GM10266 (cell line): ENCODE measurements around the gene SNAP23.

ENCODE experiments used
- DNase-seq: peaks from one replicate; pipeline ENCODE4 v3.0.0; 2012; ENCODE audit errors: extremely low spot score
- TF ChIP-seq, protein P1 (sequence below): IDR thresholded peaks from 2 replicates; pipeline ENCODE4 v1.5.1; 2012; ENCODE audit warnings: mild to moderate bottlenecking, low read depth; ENCODE audit not compliant: control insufficient read depth, insufficient read depth; ENCODE audit errors: missing control alignments

The SNAP23 gene

DNA sequence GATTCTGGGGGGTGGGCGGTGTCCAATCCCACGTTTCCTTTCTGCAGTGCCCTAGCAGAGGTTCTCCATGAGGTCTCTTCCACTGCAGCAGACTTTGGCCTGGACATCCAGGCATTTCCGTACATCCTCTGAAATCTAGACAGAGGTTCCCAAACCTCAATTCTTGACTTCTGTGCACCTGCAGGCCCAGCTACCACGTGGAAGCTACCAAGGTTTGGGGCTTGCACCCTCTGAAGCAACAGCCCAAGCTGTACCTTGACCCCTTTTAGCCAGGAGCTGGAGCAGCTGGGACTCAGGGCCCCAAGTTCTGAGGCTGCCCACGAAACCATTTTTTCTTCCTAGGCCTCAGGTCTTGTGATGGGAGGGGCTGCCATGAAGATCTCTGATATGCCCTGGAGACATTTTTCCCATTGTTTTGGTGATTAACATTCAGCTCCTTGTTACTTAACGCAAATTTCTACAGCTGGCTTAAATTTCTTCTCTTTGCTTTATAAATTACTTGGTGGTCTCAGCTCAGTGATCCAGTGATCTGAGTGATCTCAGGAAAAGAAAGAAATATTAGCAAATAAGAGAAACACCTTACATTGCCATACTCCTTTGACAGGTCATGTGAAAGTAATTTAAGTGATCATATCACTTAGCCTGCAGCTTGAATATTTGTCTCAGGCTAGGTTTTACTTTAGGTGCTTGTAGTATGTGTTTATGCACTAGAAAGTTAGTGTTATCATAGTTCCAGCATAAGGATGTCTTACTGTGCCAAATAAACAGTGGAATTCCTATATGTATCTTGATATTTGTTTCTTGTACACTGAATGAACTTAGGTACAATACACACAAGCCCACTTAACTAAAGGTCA, 3.0 kb downstream of the SNAP23 start:
- no peak for DNase-seq

DNA sequence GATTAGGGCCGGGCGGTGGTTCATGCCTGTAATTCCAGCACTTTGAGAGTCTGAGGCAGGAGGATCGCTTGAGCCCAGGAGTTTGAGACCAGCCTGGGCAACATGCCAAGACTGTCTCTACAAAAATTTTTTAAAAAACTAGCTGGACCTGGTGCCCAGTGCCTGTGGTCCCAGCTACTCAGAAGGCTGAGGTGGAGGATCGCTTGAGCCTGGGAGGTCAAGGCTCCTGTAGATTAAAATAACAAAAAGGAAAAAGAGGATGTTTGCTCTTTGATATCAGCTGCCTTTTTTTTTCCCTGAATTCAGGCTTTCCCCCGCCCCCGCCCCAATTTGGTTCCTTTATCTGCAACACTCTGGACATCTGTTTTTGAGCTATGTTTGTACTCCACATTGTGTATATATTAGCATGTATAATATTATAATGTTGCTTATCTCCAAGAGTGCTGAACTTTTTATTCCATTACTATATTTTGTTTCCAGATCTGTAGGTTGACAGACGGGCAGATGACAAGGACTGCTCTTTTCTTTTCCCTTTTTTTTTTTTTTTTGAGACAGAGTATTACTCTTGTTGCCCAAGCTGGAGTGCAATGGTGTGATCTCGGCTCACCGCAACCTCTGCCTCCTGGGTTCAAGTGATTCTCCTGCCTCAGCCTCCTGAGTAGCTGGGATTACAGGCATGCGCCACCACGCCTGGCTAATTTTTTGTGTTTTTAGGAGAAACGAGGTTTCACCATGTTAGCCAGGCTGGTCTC, 4.6 kb downstream of the SNAP23 start:
- DNase-seq = no peak
- TF ChIP-seq, protein P1, sequence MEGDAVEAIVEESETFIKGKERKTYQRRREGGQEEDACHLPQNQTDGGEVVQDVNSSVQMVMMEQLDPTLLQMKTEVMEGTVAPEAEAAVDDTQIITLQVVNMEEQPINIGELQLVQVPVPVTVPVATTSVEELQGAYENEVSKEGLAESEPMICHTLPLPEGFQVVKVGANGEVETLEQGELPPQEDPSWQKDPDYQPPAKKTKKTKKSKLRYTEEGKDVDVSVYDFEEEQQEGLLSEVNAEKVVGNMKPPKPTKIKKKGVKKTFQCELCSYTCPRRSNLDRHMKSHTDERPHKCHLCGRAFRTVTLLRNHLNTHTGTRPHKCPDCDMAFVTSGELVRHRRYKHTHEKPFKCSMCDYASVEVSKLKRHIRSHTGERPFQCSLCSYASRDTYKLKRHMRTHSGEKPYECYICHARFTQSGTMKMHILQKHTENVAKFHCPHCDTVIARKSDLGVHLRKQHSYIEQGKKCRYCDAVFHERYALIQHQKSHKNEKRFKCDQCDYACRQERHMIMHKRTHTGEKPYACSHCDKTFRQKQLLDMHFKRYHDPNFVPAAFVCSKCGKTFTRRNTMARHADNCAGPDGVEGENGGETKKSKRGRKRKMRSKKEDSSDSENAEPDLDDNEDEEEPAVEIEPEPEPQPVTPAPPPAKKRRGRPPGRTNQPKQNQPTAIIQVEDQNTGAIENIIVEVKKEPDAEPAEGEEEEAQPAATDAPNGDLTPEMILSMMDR = no peak

More for the DNA sequence above, 3.0 kb downstream of the SNAP23 start:
- TF ChIP-seq, protein P1 = no peak

DNA sequence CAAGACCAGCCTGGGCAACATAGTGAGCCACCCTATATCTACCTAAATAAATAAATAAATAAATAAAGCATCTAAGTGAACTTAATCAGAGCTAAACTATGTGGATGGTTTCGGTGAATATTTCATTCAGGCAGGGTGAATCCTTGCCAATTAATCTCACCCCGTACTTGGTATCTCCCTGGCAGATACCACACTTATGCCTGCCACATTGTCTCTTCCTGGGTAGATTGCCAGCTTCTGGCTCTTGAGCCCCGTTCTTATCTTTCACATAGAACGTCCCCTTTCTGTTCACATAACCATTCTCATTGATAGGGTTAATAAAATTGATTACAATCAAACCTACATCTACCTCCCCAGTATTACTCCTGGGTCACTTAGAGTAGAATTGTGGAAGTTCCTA, 7.0 kb downstream of the SNAP23 start:
- DNase-seq = no peak
- TF ChIP-seq, protein P1 = no peak

DNA sequence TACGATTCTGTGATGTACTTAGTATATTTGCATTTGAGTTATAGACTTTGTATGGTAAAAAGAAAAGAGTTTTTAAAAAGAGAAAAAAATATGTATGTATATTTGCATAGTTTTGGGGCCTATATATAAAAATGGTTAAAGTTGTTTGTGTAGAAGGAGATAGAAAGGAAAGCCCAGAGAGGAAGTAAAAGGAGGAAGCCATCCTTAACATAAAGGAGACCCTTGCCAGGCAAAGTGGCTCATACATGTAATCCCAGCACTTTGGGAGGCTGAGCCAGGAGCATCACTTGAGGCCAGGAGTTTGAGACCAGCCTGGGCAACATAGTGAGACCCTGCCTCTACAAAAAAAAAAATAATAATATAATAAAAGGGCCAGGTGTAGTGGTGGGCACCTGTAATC, 8.4 kb downstream of the SNAP23 start:
- TF ChIP-seq, protein P1 = no peak
- no peak for DNase-seq

DNA sequence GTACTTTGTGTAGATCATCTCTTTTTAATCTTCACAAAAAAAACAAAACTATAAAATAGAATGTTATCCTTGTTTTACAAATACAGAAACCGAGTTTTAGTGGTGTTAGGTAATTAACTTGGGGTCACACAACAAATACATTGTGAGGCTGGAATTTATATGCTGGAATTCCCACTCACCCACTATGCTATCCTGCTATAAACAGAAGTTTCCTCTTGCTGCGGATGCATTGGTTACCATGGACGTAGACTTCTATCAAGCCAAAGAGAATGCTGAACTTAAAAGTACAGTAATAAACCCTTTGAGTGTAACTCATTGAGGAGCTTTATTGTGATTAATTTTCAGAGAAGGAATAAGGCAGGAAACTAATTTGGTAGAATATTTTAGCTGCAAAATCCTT, 9.2 kb downstream of the SNAP23 start:
- no peak for DNase-seq
- TF ChIP-seq, protein P1 = no peak

- DNase-seq = no peak
- TF ChIP-seq, protein P1 = no peak
Observed at GRCh38 chr15:42507514-42507913, 12.1 kb downstream of the SNAP23 start.

- DNase-seq = no peak
- TF ChIP-seq, protein P1 = no peak
Observed at GRCh38 chr15:42508263-42508690, 12.8 kb downstream of the SNAP23 start.
